ENCODE measurements around the gene TRIML2.

DNA sequence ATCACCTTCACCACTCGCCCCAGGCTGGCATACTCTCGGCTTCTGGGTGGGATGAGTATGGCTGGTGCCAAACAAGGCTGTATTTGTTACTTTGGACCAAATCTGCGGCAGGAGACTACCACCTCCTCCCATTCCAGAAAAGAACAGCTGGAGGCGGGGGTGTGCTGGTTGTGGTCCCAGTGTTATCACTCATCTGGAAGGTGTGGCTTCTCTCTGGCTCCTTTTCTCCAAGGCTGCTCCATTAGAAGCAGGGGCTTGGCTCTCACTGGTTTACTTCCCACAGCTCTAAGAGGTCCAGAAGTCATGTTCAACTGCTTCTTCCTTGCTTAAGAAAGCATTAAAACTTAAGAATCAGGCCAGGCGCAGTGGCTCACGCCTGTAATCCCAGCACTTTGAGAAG lies 2.6 kb upstream of the TRIML2 start:
- TF ChIP-seq CTCF (IDR thresholded peaks at IDR 0.05) (no peak), POLR2A (IDR thresholded peaks at IDR 0.05) (no peak)
